ENCODE measurements around the gene BUB3. TPM values are rescaled to one million over a fixed set of nuclear protein-coding genes. Genes with fewer than 3 reads are reported as not detected.

BUB3 gene
- total and polyA plus RNA-seq, 2 experiments from 2014 or later, result 243 to 272 TPM

Other genes with a start within 250 kb of the BUB3 start
- not detected in 2 replicates for gene FAM24A, start 243.8 kb upstream of the BUB3 start, total RNA-seq (2014; rRNA removed; shearing (Covaris generic))
- gene FAM24A, start 243.8 kb upstream of the BUB3 start, polyA plus RNA-seq (2016; fragmentation: Nextera tagmentation; extraction: Ambion mirVana), result not detected in 2 replicates
- gene C10orf88, start 200.2 kb upstream of the BUB3 start, total RNA-seq (2014; rRNA removed; shearing (Covaris generic)), result 11.1 and 17.9 TPM in 2 replicates
- gene C10orf88, start 200.2 kb upstream of the BUB3 start, polyA plus RNA-seq (2016; fragmentation: Nextera tagmentation; extraction: Ambion mirVana), result 4.3 and 5.6 TPM in 2 replicates
- gene PSTK, start 174.0 kb upstream of the BUB3 start, total RNA-seq (2014; rRNA removed; shearing (Covaris generic)), result 2.3 and 4.8 TPM in 2 replicates
- gene PSTK, start 174.0 kb upstream of the BUB3 start, polyA plus RNA-seq (2016; fragmentation: Nextera tagmentation; extraction: Ambion mirVana), result 9.3 and 9.9 TPM in 2 replicates
- 10.5 and 10.7 TPM in 2 replicates for gene IKZF5, start 145.6 kb upstream of the BUB3 start, total RNA-seq (2014; rRNA removed; shearing (Covaris generic))
- 5.2 and 6.9 TPM in 2 replicates for gene IKZF5, start 145.6 kb upstream of the BUB3 start, polyA plus RNA-seq (2016; fragmentation: Nextera tagmentation; extraction: Ambion mirVana)
- gene ACADSB, start 145.4 kb upstream of the BUB3 start, total RNA-seq (2014; rRNA removed; shearing (Covaris generic)), result 6.5 and 8.5 TPM in 2 replicates
- 3.7 and 4.1 TPM in 2 replicates for gene ACADSB, start 145.4 kb upstream of the BUB3 start, polyA plus RNA-seq (2016; fragmentation: Nextera tagmentation; extraction: Ambion mirVana)
- gene HMX3, start 18.4 kb upstream of the BUB3 start, total RNA-seq (2014; rRNA removed; shearing (Covaris generic)), result 0.23 and 0.35 TPM in 2 replicates
- not detected in 2 replicates for gene HMX3, start 18.4 kb upstream of the BUB3 start, polyA plus RNA-seq (2016; fragmentation: Nextera tagmentation; extraction: Ambion mirVana)
- gene HMX2, start 6.3 kb upstream of the BUB3 start, total RNA-seq (2014; rRNA removed; shearing (Covaris generic)), result 0.97 and 2.6 TPM in 2 replicates
- gene HMX2, start 6.3 kb upstream of the BUB3 start, polyA plus RNA-seq (2016; fragmentation: Nextera tagmentation; extraction: Ambion mirVana), result 3.1 and 3.4 TPM in 2 replicates